ENCODE data around the gene UBLCP1.
"Not testable (repeated sequence)": the region's sequence is repeated elsewhere in the genome, so short reads cannot be mapped to it uniquely, and the experiment has no call there.

The UBLCP1 gene, protein sequence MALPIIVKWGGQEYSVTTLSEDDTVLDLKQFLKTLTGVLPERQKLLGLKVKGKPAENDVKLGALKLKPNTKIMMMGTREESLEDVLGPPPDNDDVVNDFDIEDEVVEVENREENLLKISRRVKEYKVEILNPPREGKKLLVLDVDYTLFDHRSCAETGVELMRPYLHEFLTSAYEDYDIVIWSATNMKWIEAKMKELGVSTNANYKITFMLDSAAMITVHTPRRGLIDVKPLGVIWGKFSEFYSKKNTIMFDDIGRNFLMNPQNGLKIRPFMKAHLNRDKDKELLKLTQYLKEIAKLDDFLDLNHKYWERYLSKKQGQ

DNA sequence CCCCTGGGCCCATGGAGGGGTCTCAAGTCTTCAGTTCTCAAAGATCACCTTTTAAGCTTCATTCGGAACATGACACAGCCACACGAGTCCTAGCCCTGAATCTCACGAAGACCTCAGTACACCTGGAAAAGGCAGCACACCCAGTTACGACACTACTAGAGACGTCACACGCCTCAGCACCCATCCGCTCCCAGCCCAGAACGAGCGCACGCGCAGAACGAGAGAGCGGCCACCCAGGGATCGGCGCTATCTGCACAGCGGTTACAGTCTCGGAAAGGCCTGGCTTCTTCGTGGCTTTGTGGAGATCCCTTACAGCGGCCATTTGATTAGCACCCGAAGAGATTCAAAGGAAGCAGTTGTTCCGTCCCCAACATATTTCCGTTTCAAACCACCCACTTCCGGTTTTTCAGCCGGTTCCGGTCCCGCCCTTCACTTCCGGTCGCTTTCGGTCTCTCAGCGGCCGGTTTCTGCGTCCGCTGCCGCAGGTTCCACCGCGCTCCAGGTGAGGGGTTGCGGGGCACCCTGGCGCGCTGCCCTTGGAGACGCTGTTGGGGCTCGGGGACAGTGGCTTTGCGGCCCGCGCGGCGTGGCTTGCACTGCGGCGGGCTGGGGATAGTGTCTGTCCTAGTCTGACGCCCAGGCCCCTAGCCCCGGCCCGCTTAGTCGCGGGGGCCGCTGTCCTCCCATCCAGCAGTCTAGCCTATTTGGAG, at the start of gene UBLCP1:
TSS of gene UBLCP1 (plus strand) at position 432 of the 710 bp plus-strand sequence. CDS start 5,626 bp downstream, outside the sequence.
- Mint-ChIP-seq H3K4me3 (peak within 1 kb of the TSS; percentile 99), H3K27me3 (no peaks in the 10 kb centered on the region), H3K36me3 (peaks cover 14% of the 10 kb centered on the region), H3K9me3 (ENCODE audit: low read depth) (no peaks in the 10 kb centered on the region), H3K4me1 (ENCODE audit: low read depth) (peaks cover 50% of the 10 kb centered on the region), H3K27ac (peak within 1 kb of the TSS; percentile 99)

DNA sequence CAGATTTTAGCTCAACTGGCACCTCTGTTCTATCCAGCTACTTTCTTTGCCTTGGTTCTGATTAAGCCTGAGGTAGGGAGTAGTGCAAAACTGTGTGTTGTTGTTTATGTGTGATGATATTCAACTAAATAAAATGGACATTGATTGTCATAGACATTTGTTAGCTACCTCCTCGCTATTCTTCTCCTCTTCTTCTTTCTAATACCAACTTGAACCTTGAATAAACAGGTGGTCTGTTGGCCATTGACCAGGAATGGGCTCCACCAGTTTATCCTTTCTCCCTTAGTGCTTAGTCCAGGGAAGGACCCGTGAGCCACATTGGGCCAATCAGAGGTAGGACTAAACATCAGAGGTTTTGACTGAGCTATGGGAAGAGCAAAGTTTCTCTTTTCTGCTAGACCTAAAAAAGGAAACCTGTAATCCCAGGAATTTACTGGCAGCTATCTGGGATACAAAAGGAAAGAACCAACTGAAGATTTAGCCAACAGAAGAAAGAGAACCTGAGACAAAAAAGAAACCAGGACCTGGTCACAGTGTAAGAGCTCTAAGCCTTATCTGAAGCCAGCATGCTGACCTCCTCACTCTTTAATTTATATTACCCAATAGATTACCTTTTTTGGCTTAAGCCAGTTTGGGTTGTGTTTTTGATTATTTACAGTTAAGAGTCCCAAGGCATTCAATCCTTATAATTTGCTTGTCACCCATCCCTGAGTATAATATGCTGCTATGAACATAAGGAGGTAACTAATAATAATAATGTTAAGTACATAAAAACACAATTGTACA, 48.4 kb upstream of the UBLCP1 start:
- Mint-ChIP-seq H3K4me3 (no peak overlapping the region), H3K27me3 (no peaks in the 10 kb centered on the region), H3K36me3 (no peaks in the 10 kb centered on the region), H3K9me3 (ENCODE audit: low read depth) (no peaks in the 10 kb centered on the region), H3K27ac (no peak overlapping the region), H3K4me1 (ENCODE audit: low read depth) (peaks cover 21% of the 10 kb centered on the region)

DNA sequence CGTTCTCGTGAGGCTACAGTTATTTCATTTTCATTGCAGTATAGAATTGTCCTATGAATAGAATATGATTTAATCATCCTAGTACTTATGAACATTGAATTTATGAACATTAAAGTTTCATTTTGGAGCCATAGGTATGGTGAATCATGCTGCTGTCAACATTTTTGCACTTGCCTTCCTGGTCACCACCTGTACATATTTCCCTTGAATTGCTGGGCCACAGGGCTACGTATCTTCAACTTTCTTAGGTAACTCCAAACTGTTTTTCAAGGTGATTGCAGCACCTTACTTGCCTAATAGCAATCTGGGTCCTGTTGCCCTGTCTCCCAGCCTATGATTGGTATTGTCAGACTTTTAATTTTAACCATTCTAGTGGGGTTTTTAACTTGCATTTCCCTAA, 47.2 kb upstream of the UBLCP1 start:
- Mint-ChIP-seq H3K4me3 (no peak overlapping the region), H3K27ac (no peak overlapping the region)

GRCh38 chr5:159216454-159216853, 46.6 kb upstream of the UBLCP1 start:
- Mint-ChIP-seq H3K36me3 (no peaks in the 10 kb centered on the region), H3K9me3 (ENCODE audit: low read depth) (no peaks in the 10 kb centered on the region), H3K27ac (no peak overlapping the region), H3K27me3 (no peaks in the 10 kb centered on the region), H3K4me1 (ENCODE audit: low read depth) (peaks cover 8% of the 10 kb centered on the region), H3K4me3 (no peak overlapping the region)

More for the DNA sequence above, 47.2 kb upstream of the UBLCP1 start:
- Mint-ChIP-seq H3K4me1 (ENCODE audit: low read depth) (peaks cover 9% of the 10 kb centered on the region), H3K27me3 (no peaks in the 10 kb centered on the region), H3K9me3 (ENCODE audit: low read depth) (no peaks in the 10 kb centered on the region), H3K36me3 (no peaks in the 10 kb centered on the region)

GRCh38 chr5:159217236-159217635, 45.9 kb upstream of the UBLCP1 start:
- H3K27me3 Mint-ChIP-seq = no peaks in the 10 kb centered on the region
- no peaks in the 10 kb centered on the region for H3K36me3 Mint-ChIP-seq
- no peak overlapping the region for H3K27ac Mint-ChIP-seq
- no peak overlapping the region for H3K4me3 Mint-ChIP-seq
- no peaks in the 10 kb centered on the region for H3K9me3 Mint-ChIP-seq (ENCODE audit: low read depth)
- H3K4me1 Mint-ChIP-seq (ENCODE audit: low read depth) = peaks cover 6% of the 10 kb centered on the region

- peaks cover 6% of the 10 kb centered on the region for H3K4me1 Mint-ChIP-seq (ENCODE audit: low read depth)
- H3K9me3 Mint-ChIP-seq (ENCODE audit: low read depth) = no peaks in the 10 kb centered on the region
- H3K27me3 Mint-ChIP-seq = no peaks in the 10 kb centered on the region
- H3K36me3 Mint-ChIP-seq = peaks cover 3% of the 10 kb centered on the region
- no peak overlapping the region for H3K27ac Mint-ChIP-seq
- H3K4me3 Mint-ChIP-seq = no peak overlapping the region
Measured at GRCh38 chr5:159218595-159219023, 44.5 kb upstream of the UBLCP1 start.

DNA sequence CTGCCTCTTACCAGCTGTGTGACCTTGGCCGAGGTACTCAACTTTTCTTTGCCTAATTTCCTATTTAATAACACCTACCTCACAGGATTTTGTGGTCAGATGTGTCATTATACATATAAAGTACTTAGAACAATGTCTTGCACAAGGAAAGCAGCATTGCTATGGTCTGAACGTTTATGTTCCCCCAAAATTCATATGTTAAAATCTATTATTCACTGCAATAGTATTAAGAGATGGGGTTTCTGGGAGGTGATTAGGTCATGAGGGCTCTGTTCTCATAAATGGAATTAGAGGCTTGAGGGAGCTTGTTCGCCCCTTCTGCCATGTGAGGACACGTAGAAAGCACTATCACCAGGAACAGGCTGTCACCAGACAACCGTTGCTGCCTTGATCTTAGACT, 42.9 kb upstream of the UBLCP1 start:
- no peaks in the 10 kb centered on the region for H3K27me3 Mint-ChIP-seq
- no peak overlapping the region for H3K4me3 Mint-ChIP-seq
- peaks cover 6% of the 10 kb centered on the region for H3K4me1 Mint-ChIP-seq (ENCODE audit: low read depth)
- peaks cover 3% of the 10 kb centered on the region for H3K36me3 Mint-ChIP-seq
- H3K27ac Mint-ChIP-seq = no peak overlapping the region
- H3K9me3 Mint-ChIP-seq (ENCODE audit: low read depth) = no peaks in the 10 kb centered on the region

DNA sequence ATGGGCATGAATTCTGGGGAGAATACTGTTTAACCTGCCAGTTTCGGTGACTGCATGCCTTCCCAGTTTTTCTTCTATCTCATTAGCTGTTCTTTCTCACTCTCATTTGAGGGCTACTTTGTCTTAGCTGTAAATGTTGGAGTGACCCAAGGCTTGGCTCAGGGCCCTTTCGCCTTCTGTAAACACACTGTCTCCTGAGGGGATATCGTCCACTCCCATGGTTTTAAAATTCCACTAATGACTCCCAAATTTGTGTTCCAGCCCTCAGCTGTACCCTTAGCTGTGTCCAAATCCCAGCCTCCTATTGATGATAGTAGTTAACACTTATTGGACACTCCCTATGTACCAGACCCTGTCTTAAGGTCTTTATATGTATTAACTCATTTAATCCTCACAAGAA, 39.6 kb upstream of the UBLCP1 start:
- Mint-ChIP-seq H3K27ac (no peak overlapping the region), H3K4me1 (ENCODE audit: low read depth) (no peaks in the 10 kb centered on the region), H3K27me3 (no peaks in the 10 kb centered on the region), H3K4me3 (no peak overlapping the region), H3K36me3 (peaks cover 3% of the 10 kb centered on the region), H3K9me3 (ENCODE audit: low read depth) (no peaks in the 10 kb centered on the region)

- Mint-ChIP-seq H3K27ac (no peak overlapping the region), H3K9me3 (ENCODE audit: low read depth) (no peaks in the 10 kb centered on the region), H3K27me3 (no peaks in the 10 kb centered on the region), H3K36me3 (peaks cover 3% of the 10 kb centered on the region), H3K4me1 (ENCODE audit: low read depth) (no peaks in the 10 kb centered on the region), H3K4me3 (no peak overlapping the region)
Measured at GRCh38 chr5:159224471-159224870, 38.6 kb upstream of the UBLCP1 start.

GRCh38 chr5:159226451-159226850, 36.6 kb upstream of the UBLCP1 start:
- Mint-ChIP-seq H3K4me3 (no peak overlapping the region), H3K9me3 (ENCODE audit: low read depth) (no peaks in the 10 kb centered on the region), H3K27ac (no peak overlapping the region), H3K36me3 (peaks cover 3% of the 10 kb centered on the region), H3K4me1 (ENCODE audit: low read depth) (no peaks in the 10 kb centered on the region), H3K27me3 (no peaks in the 10 kb centered on the region)

DNA sequence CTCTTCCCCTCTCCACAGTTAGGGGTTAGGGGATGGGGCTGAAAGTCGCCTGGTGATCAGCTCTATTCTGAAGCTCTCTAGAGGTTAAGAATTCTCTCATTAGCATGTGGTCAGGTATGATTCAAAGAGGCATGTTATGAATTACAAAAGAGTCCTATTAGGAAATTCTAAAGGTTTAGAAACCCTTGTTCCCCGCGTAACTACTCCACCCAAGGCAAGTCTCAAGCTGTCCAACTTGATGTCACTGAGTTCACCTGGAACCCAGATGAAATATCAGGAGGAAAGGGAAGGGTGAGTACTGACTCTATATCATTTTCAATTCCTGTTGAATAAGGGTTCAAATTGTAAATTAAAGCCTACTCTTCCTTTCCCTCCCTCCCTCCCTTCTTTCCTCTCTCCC, 35.6 kb upstream of the UBLCP1 start:
- H3K36me3 Mint-ChIP-seq = peaks cover 1% of the 10 kb centered on the region
- no peak overlapping the region for H3K27ac Mint-ChIP-seq
- no peaks in the 10 kb centered on the region for H3K4me1 Mint-ChIP-seq (ENCODE audit: low read depth)
- H3K4me3 Mint-ChIP-seq = no peak overlapping the region
- no peaks in the 10 kb centered on the region for H3K27me3 Mint-ChIP-seq
- no peaks in the 10 kb centered on the region for H3K9me3 Mint-ChIP-seq (ENCODE audit: low read depth)

DNA sequence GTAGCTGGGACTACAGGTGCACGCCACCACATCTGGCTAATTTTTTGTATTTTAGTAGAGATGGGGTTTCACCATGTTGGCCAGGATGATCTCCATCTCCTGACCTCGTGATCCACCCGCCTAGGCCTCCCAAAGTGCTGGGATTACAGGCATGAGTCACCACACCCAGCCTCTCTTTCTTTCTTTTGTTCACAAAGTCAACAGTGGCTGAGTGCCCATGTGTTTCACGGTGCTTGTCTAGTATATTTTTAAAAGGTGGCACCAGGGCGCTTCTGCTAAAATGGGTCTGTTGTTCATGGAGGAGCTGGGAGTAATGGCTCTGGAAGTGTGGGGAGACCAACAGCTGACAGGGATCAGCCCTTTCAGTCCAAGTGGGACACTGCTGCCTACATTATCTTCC, 35.0 kb upstream of the UBLCP1 start:
- not testable (repeated sequence) for H3K36me3 Mint-ChIP-seq; H3K4me3 Mint-ChIP-seq; H3K27me3 Mint-ChIP-seq; H3K9me3 Mint-ChIP-seq (ENCODE audit: low read depth); H3K4me1 Mint-ChIP-seq (ENCODE audit: low read depth); H3K27ac Mint-ChIP-seq

DNA sequence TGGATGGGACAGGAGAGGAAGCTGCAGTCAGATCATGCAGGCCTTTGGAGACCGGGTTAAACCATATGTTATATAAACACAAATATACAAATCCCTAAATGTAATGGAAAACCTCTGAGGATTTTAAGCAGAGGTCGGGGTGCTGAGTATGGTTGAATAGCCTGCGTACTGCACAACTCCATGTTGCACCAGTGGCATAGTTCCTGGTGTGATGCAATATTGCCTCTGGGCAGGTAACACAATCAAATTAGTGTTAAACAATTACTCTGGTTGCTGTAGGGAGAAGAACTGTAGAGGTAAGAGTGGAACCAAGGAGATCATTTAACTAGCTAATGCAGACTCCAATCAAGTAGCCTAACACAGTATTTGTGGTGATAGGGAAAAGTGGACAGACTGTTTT, 32.4 kb upstream of the UBLCP1 start:
- no peaks in the 10 kb centered on the region for H3K27me3 Mint-ChIP-seq
- H3K36me3 Mint-ChIP-seq = no peaks in the 10 kb centered on the region
- H3K9me3 Mint-ChIP-seq (ENCODE audit: low read depth) = no peaks in the 10 kb centered on the region
- H3K4me3 Mint-ChIP-seq = no peak overlapping the region
- H3K27ac Mint-ChIP-seq = no peak overlapping the region
- H3K4me1 Mint-ChIP-seq (ENCODE audit: low read depth) = no peaks in the 10 kb centered on the region

DNA sequence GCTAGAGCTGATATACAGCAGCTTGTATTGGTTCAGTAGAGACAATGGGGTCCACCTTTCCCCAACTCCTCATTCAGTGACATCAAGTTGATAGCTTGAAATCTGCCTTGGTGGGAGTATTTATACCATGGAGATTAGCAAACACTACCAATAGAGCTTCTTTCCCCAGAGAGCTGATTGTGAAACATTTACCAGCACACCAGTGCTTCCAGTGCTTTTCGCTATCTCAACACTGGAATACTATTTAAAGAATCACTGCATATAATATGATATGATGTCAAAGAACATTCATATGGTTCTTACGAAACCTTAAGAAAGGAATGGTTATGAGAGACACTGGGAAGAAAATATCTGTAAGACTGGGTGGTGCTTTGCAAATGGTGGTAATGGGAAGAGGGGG, 31.9 kb upstream of the UBLCP1 start:
- H3K36me3 Mint-ChIP-seq = no peaks in the 10 kb centered on the region
- H3K27ac Mint-ChIP-seq = no peak overlapping the region
- H3K27me3 Mint-ChIP-seq = no peaks in the 10 kb centered on the region
- no peaks in the 10 kb centered on the region for H3K9me3 Mint-ChIP-seq (ENCODE audit: low read depth)
- H3K4me3 Mint-ChIP-seq = no peak overlapping the region
- no peaks in the 10 kb centered on the region for H3K4me1 Mint-ChIP-seq (ENCODE audit: low read depth)

DNA sequence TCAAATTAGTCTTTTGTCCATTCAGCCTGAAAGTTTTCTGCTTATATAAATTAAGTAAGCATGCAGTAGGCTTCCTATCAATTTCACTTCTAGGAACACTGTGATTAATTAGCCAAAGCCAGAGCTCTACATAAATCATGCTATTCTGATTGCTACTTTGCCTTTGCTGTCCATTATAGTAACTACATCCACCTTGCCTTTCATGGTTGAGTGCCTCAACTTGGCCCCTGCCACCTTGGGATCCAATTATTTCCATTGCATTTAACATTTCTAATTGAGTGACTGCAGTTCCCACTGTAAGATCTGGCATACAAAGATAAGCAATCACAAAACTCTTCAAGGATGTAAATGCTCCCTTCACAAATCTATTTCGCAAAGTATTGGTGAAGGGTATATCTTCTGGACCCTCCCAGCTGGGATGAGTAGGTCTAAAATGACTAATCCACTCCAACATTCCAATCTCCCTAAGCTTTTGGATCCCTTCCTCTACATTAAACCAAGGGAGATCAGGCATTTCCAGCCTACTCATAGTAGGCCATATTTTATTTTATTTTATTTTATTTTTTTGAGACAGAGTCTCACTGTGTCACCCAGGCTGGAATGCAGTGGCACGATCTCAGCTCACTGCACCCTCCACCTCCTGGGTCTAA, 27.1 kb upstream of the UBLCP1 start:
- not testable (repeated sequence) for H3K27me3 Mint-ChIP-seq; H3K27ac Mint-ChIP-seq; H3K9me3 Mint-ChIP-seq (ENCODE audit: low read depth); H3K4me3 Mint-ChIP-seq; H3K36me3 Mint-ChIP-seq
- H3K4me1 Mint-ChIP-seq (ENCODE audit: low read depth) = peaks cover 14% of the 10 kb centered on the region
